ENCODE results near the gene ITGB2.

Gene ITGB2

DNA sequence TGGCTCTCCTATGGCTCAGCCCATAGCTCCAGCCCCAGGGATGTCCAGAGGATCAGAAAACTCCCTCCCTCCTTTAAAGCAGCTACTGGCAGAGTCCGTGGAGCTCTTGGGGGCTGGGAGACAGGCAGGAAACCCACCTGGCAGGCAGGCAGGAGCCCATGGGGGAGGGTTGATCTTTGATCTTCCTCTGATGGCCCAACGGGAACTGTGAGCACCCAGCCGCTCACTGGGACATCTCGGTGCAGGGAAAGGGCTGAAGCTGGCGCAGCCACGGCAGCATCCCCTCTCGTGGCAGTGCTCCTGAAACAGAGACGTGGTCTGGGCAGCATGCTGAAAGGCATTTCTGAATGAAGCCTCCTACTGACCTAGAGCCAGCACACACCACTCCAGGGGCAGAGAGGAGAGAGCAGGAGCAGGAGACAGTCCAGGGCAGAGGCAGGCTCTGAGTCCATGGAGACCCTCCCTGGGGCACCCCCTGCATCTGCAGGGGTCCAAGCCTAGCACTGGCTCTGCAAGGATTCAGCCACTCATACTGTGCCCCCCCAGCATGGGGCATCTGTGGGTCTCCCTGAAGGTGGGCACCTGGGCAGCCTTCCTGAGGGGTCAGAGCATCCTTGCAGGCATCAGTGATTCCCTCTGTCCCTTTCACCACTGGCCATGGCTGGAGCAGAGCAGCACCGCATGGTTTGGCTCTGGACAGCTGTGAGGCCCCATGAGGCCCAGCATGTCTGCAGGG, 14.3 kb upstream of the ITGB2 start:
- no peak overlapping the region for H3K4me2 ChIP-seq (ENCODE audit: insufficient read depth, low read length, poor library complexity, severe bottlenecking)
- peak overlapping the region; percentile 26 for H2BK15ac ChIP-seq (ENCODE audit: low read length)
- H3K18ac ChIP-seq (ENCODE audit: low read length) = no peak overlapping the region
- no peak overlapping the region for H2AFZ ChIP-seq (ENCODE audit: low read length)
- H3K27ac ChIP-seq (replicated peaks; ENCODE audit: low read length) = no peak overlapping the region
- peaks cover 24 to 42% (median 34%) of the 10 kb centered on the region in 3 experiments for H3K27me3 ChIP-seq (ENCODE audit: control insufficient read depth in 3 of 3, insufficient read depth in 3 of 3, low read depth in 1 of 3, low read length in 3 of 3)
- no peak for DNase-seq (ENCODE audit: low spot score)
- H3K23ac ChIP-seq (ENCODE audit: low read depth, low read length, poor library complexity) = no peak overlapping the region
- peaks cover 2 to 16% of the 10 kb centered on the region in 2 donors for H3K4me1 ChIP-seq (ENCODE audit: control insufficient read depth in 2 of 2, insufficient read depth in 1 of 2, low read depth in 1 of 2, low read length in 2 of 2)
- no peak overlapping the region for H3K4me3 ChIP-seq (ENCODE audit: low read length in 2 of 2)
- peak overlapping the region; percentile 46 for H2AK5ac ChIP-seq (ENCODE audit: low read depth, low read length)
- no CpG with 5 or more reads among the region's 9 CpGs for WGBS, 2 donors (ENCODE audit: extremely low coverage in 2 of 2, insufficient read length in 2 of 2, insufficient replicate concordance in 1 of 2)
- peak overlapping the region; percentile 42 for H2BK5ac ChIP-seq (ENCODE audit: low read length)
- peak overlapping the region; percentile 72 for H4K91ac ChIP-seq (ENCODE audit: low read depth, low read length, poor library complexity)
- no peak overlapping the region for H2BK120ac ChIP-seq (ENCODE audit: low read depth, low read length)
- no peak overlapping the region for H3K4ac ChIP-seq (ENCODE audit: low read length)
- no peak overlapping the region for H3K14ac ChIP-seq (ENCODE audit: low read length)
- H3K9ac ChIP-seq (ENCODE audit: low read depth, low read length, poor library complexity) = no peak overlapping the region
- no peaks in the 10 kb centered on the region for H3K79me1 ChIP-seq (ENCODE audit: low read depth, low read length)
- H3K36me3 ChIP-seq (replicated peaks in 1 of 2; ENCODE audit: control insufficient read depth in 2 of 2, insufficient read depth in 2 of 2, low read length in 2 of 2) = no peaks in the 10 kb centered on the region
- peak overlapping the region; percentile 86 for H2BK12ac ChIP-seq (ENCODE audit: low read length)
- H3K9me3 ChIP-seq (replicated peaks in 1 of 2; ENCODE audit: control insufficient read depth in 2 of 2, insufficient read depth in 1 of 2, low read depth in 1 of 2, low read length in 2 of 2) = no peaks in the 10 kb centered on the region
- H4K8ac ChIP-seq (ENCODE audit: low read depth, low read length) = no peak overlapping the region

- Histone ChIP-seq H3K14ac (ENCODE audit: low read length) (no peak overlapping the region), H2AK5ac (ENCODE audit: low read depth, low read length) (no peak overlapping the region), H3K23ac (ENCODE audit: low read depth, low read length, poor library complexity) (no peak overlapping the region), H2BK12ac (ENCODE audit: low read length) (no peak overlapping the region), H2BK5ac (ENCODE audit: low read length) (no peak overlapping the region), H3K18ac (ENCODE audit: low read length) (no peak overlapping the region), H2AFZ (ENCODE audit: low read length) (no peak overlapping the region), H3K27me3 (ENCODE audit: control insufficient read depth in 3 of 3, insufficient read depth in 3 of 3, low read depth in 1 of 3, low read length in 3 of 3) (peaks cover 28 to 49% (median 40%) of the 10 kb centered on the region in 3 experiments), H3K36me3 (replicated peaks in 1 of 2; ENCODE audit: control insufficient read depth in 2 of 2, insufficient read depth in 2 of 2, low read length in 2 of 2) (no peaks in the 10 kb centered on the region), H2BK120ac (ENCODE audit: low read depth, low read length) (no peak overlapping the region), H4K8ac (ENCODE audit: low read depth, low read length) (no peak overlapping the region), H3K9ac (ENCODE audit: low read depth, low read length, poor library complexity) (no peak overlapping the region), H3K4me2 (ENCODE audit: insufficient read depth, low read length, poor library complexity, severe bottlenecking) (no peak overlapping the region), H4K91ac (ENCODE audit: low read depth, low read length, poor library complexity) (no peak overlapping the region), H3K4me3 (ENCODE audit: low read length in 2 of 2) (no peak overlapping the region), H2BK15ac (ENCODE audit: low read length) (no peak overlapping the region), H3K79me1 (ENCODE audit: low read depth, low read length) (no peaks in the 10 kb centered on the region), H3K4me1 (ENCODE audit: control insufficient read depth in 2 of 2, insufficient read depth in 1 of 2, low read depth in 1 of 2, low read length in 2 of 2) (peaks cover 2 to 16% of the 10 kb centered on the region in 2 donors), H3K27ac (replicated peaks; ENCODE audit: low read length) (no peak overlapping the region), H3K9me3 (replicated peaks in 1 of 2; ENCODE audit: control insufficient read depth in 2 of 2, insufficient read depth in 1 of 2, low read depth in 1 of 2, low read length in 2 of 2) (peaks cover 0 to 4% of the 10 kb centered on the region in 2 donors), H3K4ac (ENCODE audit: low read length) (no peak overlapping the region)
- no peak for DNase-seq (ENCODE audit: low spot score)
- no CpG with 5 or more reads among the region's 6 CpGs for WGBS, 2 donors (ENCODE audit: extremely low coverage in 2 of 2, insufficient read length in 2 of 2, insufficient replicate concordance in 1 of 2)
Measured at GRCh38 chr21:44934276-44934675, 13.6 kb upstream of the ITGB2 start.

DNA sequence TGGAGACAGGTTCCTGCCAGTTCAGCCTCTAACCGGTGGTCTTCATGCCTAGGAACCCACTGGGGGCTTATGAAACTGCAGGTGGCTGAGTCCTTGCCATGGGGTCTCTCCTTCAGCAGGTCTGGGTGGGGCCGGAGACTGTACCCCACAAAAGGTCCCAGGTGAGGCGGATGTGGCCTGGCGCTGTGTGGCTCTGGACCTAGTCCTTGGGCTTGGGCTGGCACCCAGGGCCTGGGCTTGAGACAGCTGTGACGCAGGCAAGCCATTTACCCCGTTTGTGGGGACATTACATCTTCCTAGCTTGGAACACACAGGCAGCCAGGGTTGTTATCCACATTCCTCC, 13.2 kb upstream of the ITGB2 start:
- Histone ChIP-seq H3K36me3 (replicated peaks in 1 of 2; ENCODE audit: control insufficient read depth in 2 of 2, insufficient read depth in 2 of 2, low read length in 2 of 2) (no peaks in the 10 kb centered on the region), H3K4me1 (ENCODE audit: control insufficient read depth in 2 of 2, insufficient read depth in 1 of 2, low read depth in 1 of 2, low read length in 2 of 2) (peaks cover under 1 to 13% of the 10 kb centered on the region in 2 donors), H3K4ac (ENCODE audit: low read length) (no peak overlapping the region), H4K8ac (ENCODE audit: low read depth, low read length) (no peak overlapping the region), H4K91ac (ENCODE audit: low read depth, low read length, poor library complexity) (no peak overlapping the region), H2BK15ac (ENCODE audit: low read length) (no peak overlapping the region), H2BK5ac (ENCODE audit: low read length) (no peak overlapping the region), H2AK5ac (ENCODE audit: low read depth, low read length) (peak overlapping the region; percentile 32), H3K79me1 (ENCODE audit: low read depth, low read length) (no peaks in the 10 kb centered on the region), H3K27ac (replicated peaks; ENCODE audit: low read length) (no peak overlapping the region), H3K18ac (ENCODE audit: low read length) (no peak overlapping the region), H3K23ac (ENCODE audit: low read depth, low read length, poor library complexity) (no peak overlapping the region), H2AFZ (ENCODE audit: low read length) (no peak overlapping the region), H3K4me2 (ENCODE audit: insufficient read depth, low read length, poor library complexity, severe bottlenecking) (no peak overlapping the region), H3K4me3 (ENCODE audit: low read length in 2 of 2) (no peak overlapping the region), H2BK12ac (ENCODE audit: low read length) (no peak overlapping the region), H2BK120ac (ENCODE audit: low read depth, low read length) (no peak overlapping the region), H3K14ac (ENCODE audit: low read length) (no peak overlapping the region), H3K9ac (ENCODE audit: low read depth, low read length, poor library complexity) (no peak overlapping the region), H3K9me3 (replicated peaks in 1 of 2; ENCODE audit: control insufficient read depth in 2 of 2, insufficient read depth in 1 of 2, low read depth in 1 of 2, low read length in 2 of 2) (peaks cover 0 to 4% of the 10 kb centered on the region in 2 donors), H3K27me3 (ENCODE audit: control insufficient read depth in 3 of 3, insufficient read depth in 3 of 3, low read depth in 1 of 3, low read length in 3 of 3) (peaks cover 30 to 53% (median 44%) of the 10 kb centered on the region in 3 experiments)
- DNase-seq (ENCODE audit: low spot score) = no peak
- no CpG with 5 or more reads among the region's 6 CpGs for WGBS, 2 donors (ENCODE audit: extremely low coverage in 2 of 2, insufficient read length in 2 of 2, insufficient replicate concordance in 1 of 2)

DNA sequence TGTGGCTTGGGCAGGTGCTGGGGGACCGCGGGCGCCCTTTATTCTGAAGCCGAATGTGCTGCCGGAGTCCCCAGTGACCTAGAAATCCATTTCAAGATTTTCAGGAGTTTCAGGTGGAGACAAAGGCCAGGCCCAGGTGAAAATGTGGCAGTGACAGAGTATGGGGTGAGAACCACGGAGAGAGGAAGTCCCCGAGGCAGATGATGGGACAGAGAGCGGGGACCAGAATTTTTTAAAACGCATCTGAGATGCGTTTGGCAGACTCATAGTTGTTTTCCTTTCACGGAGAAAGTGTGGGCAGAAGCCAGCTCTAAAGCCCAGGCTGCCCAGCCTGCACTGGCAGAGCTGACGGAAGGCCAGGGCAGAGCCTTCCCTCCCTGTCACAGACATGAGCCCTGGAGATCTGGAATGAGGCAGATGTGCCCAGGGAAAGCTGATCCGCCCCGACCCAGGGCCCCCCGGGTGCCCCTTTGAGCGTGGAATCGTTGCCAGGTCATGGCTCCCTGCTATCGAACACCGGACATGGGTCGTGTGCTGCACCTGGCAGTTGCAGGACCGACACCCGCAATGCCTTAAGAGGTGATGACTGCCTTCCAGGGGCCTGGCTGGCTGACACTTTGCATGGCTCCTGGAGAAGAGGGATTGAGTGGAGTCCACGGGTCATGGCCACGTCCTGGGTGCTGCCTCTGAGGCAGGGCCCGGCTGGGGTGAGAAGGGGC, 12.7 kb upstream of the ITGB2 start:
- Histone ChIP-seq H3K27me3 (ENCODE audit: control insufficient read depth in 3 of 3, insufficient read depth in 3 of 3, low read depth in 1 of 3, low read length in 3 of 3) (peaks cover 30 to 57% (median 49%) of the 10 kb centered on the region in 3 experiments), H3K18ac (ENCODE audit: low read length) (peak overlapping the region; percentile 11), H2BK15ac (ENCODE audit: low read length) (no peak overlapping the region), H4K8ac (ENCODE audit: low read depth, low read length) (no peak overlapping the region), H3K4me1 (ENCODE audit: control insufficient read depth in 2 of 2, insufficient read depth in 1 of 2, low read depth in 1 of 2, low read length in 2 of 2) (peaks cover under 1 to 11% of the 10 kb centered on the region in 2 donors), H2BK5ac (ENCODE audit: low read length) (no peak overlapping the region), H3K4me2 (ENCODE audit: insufficient read depth, low read length, poor library complexity, severe bottlenecking) (no peak overlapping the region), H3K4ac (ENCODE audit: low read length) (no peak overlapping the region), H2BK12ac (ENCODE audit: low read length) (no peak overlapping the region), H3K23ac (ENCODE audit: low read depth, low read length, poor library complexity) (no peak overlapping the region), H3K79me1 (ENCODE audit: low read depth, low read length) (no peaks in the 10 kb centered on the region), H4K91ac (ENCODE audit: low read depth, low read length, poor library complexity) (no peak overlapping the region), H2BK120ac (ENCODE audit: low read depth, low read length) (no peak overlapping the region), H2AK5ac (ENCODE audit: low read depth, low read length) (peak overlapping the region; percentile 70), H3K14ac (ENCODE audit: low read length) (no peak overlapping the region), H3K36me3 (replicated peaks in 1 of 2; ENCODE audit: control insufficient read depth in 2 of 2, insufficient read depth in 2 of 2, low read length in 2 of 2) (no peaks in the 10 kb centered on the region), H3K9me3 (replicated peaks in 1 of 2; ENCODE audit: control insufficient read depth in 2 of 2, insufficient read depth in 1 of 2, low read depth in 1 of 2, low read length in 2 of 2) (peaks cover 0 to 4% of the 10 kb centered on the region in 2 donors), H3K27ac (replicated peaks; ENCODE audit: low read length) (no peak overlapping the region), H3K4me3 (ENCODE audit: low read length in 2 of 2) (no peak overlapping the region), H3K9ac (ENCODE audit: low read depth, low read length, poor library complexity) (no peak overlapping the region), H2AFZ (ENCODE audit: low read length) (no peak overlapping the region)
- WGBS, 2 donors (ENCODE audit: extremely low coverage in 2 of 2, insufficient read length in 2 of 2, insufficient replicate concordance in 1 of 2) = no CpG with 5 or more reads among the region's 25 CpGs
- DNase-seq (ENCODE audit: low spot score) = no peak
